Body of pancreas (tissue), 4 donors: Measurements from ENCODE around the gene PSD4.

ENCODE experiments used
- CTCF ChIP-seq, 7 experiments: fragments of 450-650 bp in 4 of 7; fragments of 200-600 bp in 3 of 7; sonication (generic) in 3 of 7; IDR thresholded peaks; one replicate each; pipeline ENCODE4 v1.5.1; 2016 to 2019; ENCODE audit warnings: antibody characterized with exemption in 7 of 7
- POLR2A ChIP-seq, 3 donors: fragments of 450-650 bp; IDR thresholded peaks; one replicate each; pipeline ENCODE4 v1.6.1; 2016; ENCODE audit warnings: antibody characterized with exemption in 3 of 3, mild to moderate bottlenecking in 2 of 3

- TF ChIP-seq CTCF (IDR thresholded peaks at IDR 0.05) (no peak), POLR2A (IDR thresholded peaks at IDR 0.05) (no peak)
Measured at GRCh38 chr2:113135317-113135716, 38.5 kb upstream of the PSD4 start.
